Loucy (cell line): ENCODE measurements around the gene G0S2.

Experiments used
- H2AFZ ChIP-seq: fragments of 200-600 bp; sonication (generic); 2 replicates; pipeline ENCODE4 v1.6.0; 2016; ENCODE audit warnings: antibody characterized with exemption, mild to moderate bottlenecking, low read length, moderate library complexity
- H3F3A ChIP-seq: fragments of 200-600 bp; 2 replicates; pipeline ENCODE4 v1.6.0; 2016; ENCODE audit warnings: antibody characterized with exemption, low read depth, mild to moderate bottlenecking
- H3K27me3 ChIP-seq: fragments of 200-600 bp; sonication (generic); 2 replicates; pipeline ENCODE4 v1.6.1; 2014; ENCODE audit warnings: low read length, mild to moderate bottlenecking; ENCODE audit not compliant: insufficient read depth, poor library complexity, severe bottlenecking
- H3K36me3 ChIP-seq: fragments of 200-600 bp; sonication (generic); 2 replicates; pipeline ENCODE4 v1.6.1; 2016; ENCODE audit warnings: low read length; ENCODE audit not compliant: insufficient read depth
- H3K4me1 ChIP-seq: fragments of 200-600 bp; sonication (generic); 2 replicates; pipeline ENCODE4 v1.5.1; 2014; ENCODE audit warnings: low read length, mild to moderate bottlenecking; ENCODE audit not compliant: insufficient read depth, poor library complexity, severe bottlenecking
- H3K4me2 ChIP-seq: fragments of 200-600 bp; sonication (generic); 2 replicates; pipeline ENCODE4 v1.6.0; 2014; ENCODE audit warnings: antibody characterized with exemption, low read length, low read depth, mild to moderate bottlenecking; ENCODE audit not compliant: poor library complexity, severe bottlenecking
- H3K4me3 ChIP-seq: fragments of 200-600 bp; sonication (generic); 2 replicates; pipeline ENCODE4 v1.5.1; 2014; ENCODE audit warnings: low read length, mild to moderate bottlenecking, mixed read lengths; ENCODE audit not compliant: poor library complexity, severe bottlenecking
- H3K79me2 ChIP-seq: fragments of 200-600 bp; sonication (generic); 2 replicates; pipeline ENCODE4 v1.6.1; 2014; ENCODE audit warnings: low read length; ENCODE audit not compliant: insufficient read depth
- H3K9ac ChIP-seq: fragments of 200-600 bp; sonication (generic); 2 replicates; pipeline ENCODE4 v1.6.0; 2014; ENCODE audit warnings: mild to moderate bottlenecking, low read depth, low read length, moderate library complexity; ENCODE audit not compliant: poor library complexity, severe bottlenecking
- H3K9me2 ChIP-seq: fragments of 200-600 bp; sonication (generic); replicated peaks from 2 replicates; pipeline ENCODE4 v1.6.1; 2016; ENCODE audit warnings: low read depth, low read length, mixed read lengths
- H3K9me3 ChIP-seq: fragments of 200-600 bp; sonication (generic); 2 replicates; pipeline ENCODE4 v1.6.1; 2014; ENCODE audit warnings: mild to moderate bottlenecking, antibody characterized with exemption, low read length, low read depth; ENCODE audit not compliant: insufficient read depth
- H4K20me1 ChIP-seq: fragments of 200-600 bp; sonication (generic); 2 replicates; pipeline ENCODE4 v1.6.0; 2014; ENCODE audit warnings: antibody characterized with exemption, low read length, mild to moderate bottlenecking; ENCODE audit not compliant: insufficient read depth, poor library complexity, severe bottlenecking
- EZH2phosphoT487 ChIP-seq: fragments of 200-600 bp; IDR thresholded peaks from 2 replicates; pipeline ENCODE4 v1.6.1; 2018; ENCODE audit warnings: antibody characterized with exemption, mild to moderate bottlenecking, moderate library complexity, borderline replicate concordance
- TF ChIP-seq, protein P1 (sequence below): fragments of 200-600 bp; sonication (generic); conservative IDR thresholded peaks from 2 replicates; pipeline ENCODE4 v1.5.1; 2014; ENCODE audit warnings: mild to moderate bottlenecking, antibody characterized with exemption, low read length

Gene G0S2

DNA sequence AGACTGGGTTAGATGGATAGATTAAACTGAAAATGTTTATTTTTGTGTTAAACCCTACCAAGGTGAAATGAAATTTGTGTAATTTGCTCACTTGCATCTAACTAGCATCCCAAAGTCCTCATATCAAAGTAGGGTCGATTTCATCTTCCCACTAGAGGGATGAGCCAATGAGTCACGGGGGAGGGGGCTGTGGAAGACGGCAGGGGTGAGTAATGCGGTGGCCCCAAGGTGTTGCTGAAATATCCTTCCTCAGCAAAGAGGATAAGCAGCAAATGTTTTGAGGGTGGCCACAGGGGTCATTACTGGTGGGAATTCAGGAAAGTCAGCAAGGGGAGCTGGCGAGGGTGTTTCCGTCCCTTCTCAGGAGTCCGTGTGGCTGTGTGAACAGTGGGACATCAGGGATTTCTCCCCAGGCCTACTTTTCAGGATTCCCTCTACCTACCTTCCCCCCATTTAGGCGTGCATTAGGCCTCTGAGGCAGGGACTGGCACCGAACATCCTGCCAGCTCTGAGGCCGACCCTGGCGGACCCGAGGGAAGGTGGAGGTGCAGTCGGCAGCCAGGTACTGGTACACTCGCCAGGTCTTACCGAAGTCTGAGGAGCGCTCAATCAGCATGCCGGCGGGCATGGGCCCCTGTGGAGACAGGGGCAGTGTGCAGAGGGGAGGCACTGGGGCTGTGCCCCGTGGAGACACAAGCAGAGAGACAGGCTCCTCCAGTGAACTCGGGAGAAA lies 41.0 kb upstream of the G0S2 start:
- Histone ChIP-seq H3K4me1 (no peaks in the 10 kb centered on the region), H3K79me2 (no peaks in the 10 kb centered on the region), H4K20me1 (no peaks in the 10 kb centered on the region), H3K27me3 (no peaks in the 10 kb centered on the region), H2AFZ (no peak overlapping the region), H3K36me3 (no peaks in the 10 kb centered on the region), H3K9me2 (no peaks in the 10 kb centered on the region), H3K9ac (no peak overlapping the region), H3K9me3 (no peaks in the 10 kb centered on the region), H3F3A (no peaks in the 10 kb centered on the region), H3K4me2 (no peak overlapping the region), H3K4me3 (no peak overlapping the region)
- no peak for TF ChIP-seq EZH2phosphoT487
- TF ChIP-seq, protein P1, sequence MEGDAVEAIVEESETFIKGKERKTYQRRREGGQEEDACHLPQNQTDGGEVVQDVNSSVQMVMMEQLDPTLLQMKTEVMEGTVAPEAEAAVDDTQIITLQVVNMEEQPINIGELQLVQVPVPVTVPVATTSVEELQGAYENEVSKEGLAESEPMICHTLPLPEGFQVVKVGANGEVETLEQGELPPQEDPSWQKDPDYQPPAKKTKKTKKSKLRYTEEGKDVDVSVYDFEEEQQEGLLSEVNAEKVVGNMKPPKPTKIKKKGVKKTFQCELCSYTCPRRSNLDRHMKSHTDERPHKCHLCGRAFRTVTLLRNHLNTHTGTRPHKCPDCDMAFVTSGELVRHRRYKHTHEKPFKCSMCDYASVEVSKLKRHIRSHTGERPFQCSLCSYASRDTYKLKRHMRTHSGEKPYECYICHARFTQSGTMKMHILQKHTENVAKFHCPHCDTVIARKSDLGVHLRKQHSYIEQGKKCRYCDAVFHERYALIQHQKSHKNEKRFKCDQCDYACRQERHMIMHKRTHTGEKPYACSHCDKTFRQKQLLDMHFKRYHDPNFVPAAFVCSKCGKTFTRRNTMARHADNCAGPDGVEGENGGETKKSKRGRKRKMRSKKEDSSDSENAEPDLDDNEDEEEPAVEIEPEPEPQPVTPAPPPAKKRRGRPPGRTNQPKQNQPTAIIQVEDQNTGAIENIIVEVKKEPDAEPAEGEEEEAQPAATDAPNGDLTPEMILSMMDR: no peak

GRCh38 chr1:209635850-209636249 lies 39.4 kb upstream of the G0S2 start:
- no peaks in the 10 kb centered on the region for H3F3A ChIP-seq
- H3K9me2 ChIP-seq: no peaks in the 10 kb centered on the region
- no peak overlapping the region for H3K4me3 ChIP-seq
- no peaks in the 10 kb centered on the region for H3K79me2 ChIP-seq
- H3K9ac ChIP-seq: no peak overlapping the region
- no peaks in the 10 kb centered on the region for H3K9me3 ChIP-seq
- H3K4me2 ChIP-seq: no peak overlapping the region
- H2AFZ ChIP-seq: no peak overlapping the region
- no peaks in the 10 kb centered on the region for H3K4me1 ChIP-seq
- no peaks in the 10 kb centered on the region for H4K20me1 ChIP-seq
- no peak for TF ChIP-seq EZH2phosphoT487
- TF ChIP-seq, protein P1: no peak
- no peaks in the 10 kb centered on the region for H3K36me3 ChIP-seq
- H3K27me3 ChIP-seq: no peaks in the 10 kb centered on the region

DNA sequence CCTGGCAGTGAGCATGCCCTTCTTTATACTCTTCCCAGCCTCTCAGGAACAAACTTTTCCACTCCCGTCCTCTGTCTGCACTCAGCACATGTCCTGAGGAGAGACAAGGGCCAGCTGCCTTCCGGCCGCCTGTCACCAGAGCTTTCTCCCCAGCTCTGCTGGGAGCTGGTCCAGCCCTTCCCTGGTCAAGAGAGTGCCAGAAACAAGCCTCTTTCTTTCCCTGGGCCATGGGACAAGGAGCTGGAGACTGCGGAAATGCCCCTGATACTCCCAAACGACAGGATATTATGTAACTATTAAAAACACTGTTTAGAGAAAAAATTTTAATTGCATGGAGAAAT lies 33.4 kb upstream of the G0S2 start:
- Histone ChIP-seq H3K9me2 (no peaks in the 10 kb centered on the region), H3K9ac (no peak overlapping the region), H3F3A (no peaks in the 10 kb centered on the region), H4K20me1 (no peaks in the 10 kb centered on the region), H3K4me1 (no peaks in the 10 kb centered on the region), H3K36me3 (no peaks in the 10 kb centered on the region), H3K4me3 (no peak overlapping the region), H3K27me3 (no peaks in the 10 kb centered on the region), H3K9me3 (no peaks in the 10 kb centered on the region), H2AFZ (no peak overlapping the region), H3K79me2 (no peaks in the 10 kb centered on the region), H3K4me2 (no peak overlapping the region)
- TF ChIP-seq, protein P1: no peak
- no peak for TF ChIP-seq EZH2phosphoT487
